Right lobe of liver (tissue), 6 donors: ENCODE measurements around the gene ZBTB12. TPM values are rescaled to one million over a fixed set of nuclear protein-coding genes. Genes with fewer than 3 reads are reported as not detected.

Source experiments
- ATAC-seq, 4 donors: fragments of 200-7000 bp; cut with Tn5 transposase; one replicate each; pipeline ENCODE4 v1.9.1; 2020; ENCODE audit warnings: mild to moderate bottlenecking in 4 of 4, moderate library complexity in 4 of 4
- DNase-seq, 3 donors: peaks; one replicate each; pipeline ENCODE4 v3.0.0-alpha.2; 2020
- H3K27ac ChIP-seq, 3 donors: fragments of 200-600 bp; one replicate each; pipeline ENCODE4 v1.8.0; 2022
- H3K27me3 ChIP-seq, 2 donors: fragments of 200-600 bp; one replicate each; pipeline ENCODE4 v1.8.0; 2022
- H3K36me3 ChIP-seq, 4 donors: fragments of 200-600 bp; sonication (generic) in 1 of 4; one replicate each; pipeline versions ENCODE4 v1.5.1 to v1.8.0; 2017 to 2022; ENCODE audit warnings: control low read depth in 1 of 4
- H3K4me1 ChIP-seq, 4 donors: fragments of 200-600 bp; sonication (generic) in 1 of 4; one replicate each; pipeline versions ENCODE4 v1.5.1 to v1.8.0; 2017 to 2022; ENCODE audit warnings: control low read depth in 1 of 4
- H3K4me3 ChIP-seq, 3 donors: fragments of 200-600 bp; one replicate each; pipeline ENCODE4 v1.8.0; 2022
- H3K9me3 ChIP-seq, 4 donors: fragments of 200-600 bp; sonication (generic) in 1 of 4; one replicate each; pipeline versions ENCODE4 v1.5.1 to v1.8.0; 2017 to 2022; ENCODE audit warnings: control low read depth in 1 of 4
- POLR2A ChIP-seq: fragments of 450-650 bp; IDR thresholded peaks from one replicate; pipeline ENCODE4 v1.6.1; 2017; ENCODE audit warnings: antibody characterized with exemption, mild to moderate bottlenecking
- WGBS: methylation state at CpG from one replicate; pipeline ENCODE4 v1.1.6; 2018; ENCODE audit warnings: low coverage, low lambda C conversion rate; ENCODE audit not compliant: insufficient coverage; ENCODE audit errors: missing lambda C conversion rate; 5-methylcytosine and 5-hydroxymethylcytosine counted together
- intact Hi-C, 2 donors: fragments of 100-400 bp; cut with DNase I; formaldehyde crosslinking; loops; one replicate each; pipeline versions ENCODE4 v1.11.2 to v1.14.1; 2022
- total RNA-seq, 6 experiments: library from RNA; depleted of rRNA in 2 of 6; stranded (reverse); fragments of >200 nt in 2 of 6; fragmentation: NEBNext Ultra II Directional in 3 of 6; extraction: Animal tissue kit (Norgen Biotek cat#: 25700) in 3 of 6; gene quantifications; one replicate each; pipeline versions ENCODE4 v1.1.0 to v1.2.4, GENCODE V29; 2016 to 2023
- TF ChIP-seq, protein P1 (sequence below), 4 donors: fragments of 200-600 bp in 3 of 4; fragments of 450-650 bp in 1 of 4; IDR thresholded peaks; one replicate each; pipeline versions ENCODE4 v1.5.1 to v1.8.0; 2016 to 2022; ENCODE audit warnings: antibody characterized with exemption in 4 of 4, mild to moderate bottlenecking in 2 of 4
- donor health status: DM: no; HTN: yes; CAD: no.
- donor health status: DM: no; HTN: no; CAD: no.
- donor health status: DM: no; HTN: no; CAD: no.
- donor health status: DM: no; HTN: yes; CAD: no.
- donor health status: DM: no; HTN: yes; CAD: no.

ZBTB12 gene
- total RNA-seq, 6 experiments from 2014 or later = 0.25 to 0.82 (median 0.51) TPM; not detected in 1

DNA sequence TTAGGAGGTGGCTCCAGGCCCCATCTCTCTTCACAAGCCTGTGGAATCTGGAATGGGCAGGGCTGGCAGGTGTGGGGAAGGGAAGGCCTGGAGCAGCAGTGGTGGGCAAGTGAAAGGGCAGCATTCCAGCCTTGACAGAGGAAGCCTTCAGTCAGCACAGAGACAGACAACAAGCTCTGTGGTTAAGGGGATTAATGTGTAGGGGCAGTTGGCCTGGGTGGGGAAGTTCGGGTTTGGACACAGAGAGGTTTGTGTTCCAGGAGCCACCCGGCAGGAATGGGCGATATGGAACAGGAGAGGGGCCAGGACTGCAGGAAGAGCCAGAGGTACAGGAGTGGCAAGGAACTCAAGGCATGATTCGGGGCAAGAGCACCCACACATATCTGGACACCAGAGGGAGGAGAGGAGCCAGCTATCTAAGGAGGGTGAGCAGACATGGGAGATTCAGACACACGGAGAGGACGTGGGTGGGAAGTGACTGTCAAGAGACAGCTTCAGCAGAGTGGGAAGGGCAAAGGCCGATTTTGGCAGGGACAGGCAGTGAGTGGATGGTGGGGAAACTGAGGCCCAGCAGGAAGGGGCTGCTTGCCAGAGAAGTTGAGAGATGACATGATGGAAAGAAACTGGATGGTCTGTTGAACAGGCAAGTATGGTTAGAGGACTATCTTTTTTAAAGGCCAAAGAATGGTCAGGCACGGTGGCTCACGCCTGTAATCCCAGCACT is 20.6 kb downstream of the ZBTB12 start:
- no peak overlapping the region for H3K4me3 ChIP-seq
- H3K9me3 ChIP-seq = no peaks in the 10 kb centered on the region
- TF ChIP-seq, protein P1, sequence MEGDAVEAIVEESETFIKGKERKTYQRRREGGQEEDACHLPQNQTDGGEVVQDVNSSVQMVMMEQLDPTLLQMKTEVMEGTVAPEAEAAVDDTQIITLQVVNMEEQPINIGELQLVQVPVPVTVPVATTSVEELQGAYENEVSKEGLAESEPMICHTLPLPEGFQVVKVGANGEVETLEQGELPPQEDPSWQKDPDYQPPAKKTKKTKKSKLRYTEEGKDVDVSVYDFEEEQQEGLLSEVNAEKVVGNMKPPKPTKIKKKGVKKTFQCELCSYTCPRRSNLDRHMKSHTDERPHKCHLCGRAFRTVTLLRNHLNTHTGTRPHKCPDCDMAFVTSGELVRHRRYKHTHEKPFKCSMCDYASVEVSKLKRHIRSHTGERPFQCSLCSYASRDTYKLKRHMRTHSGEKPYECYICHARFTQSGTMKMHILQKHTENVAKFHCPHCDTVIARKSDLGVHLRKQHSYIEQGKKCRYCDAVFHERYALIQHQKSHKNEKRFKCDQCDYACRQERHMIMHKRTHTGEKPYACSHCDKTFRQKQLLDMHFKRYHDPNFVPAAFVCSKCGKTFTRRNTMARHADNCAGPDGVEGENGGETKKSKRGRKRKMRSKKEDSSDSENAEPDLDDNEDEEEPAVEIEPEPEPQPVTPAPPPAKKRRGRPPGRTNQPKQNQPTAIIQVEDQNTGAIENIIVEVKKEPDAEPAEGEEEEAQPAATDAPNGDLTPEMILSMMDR (IDR thresholded peaks at IDR 0.05) = no peak
- TF ChIP-seq POLR2A = no peak
- no peak for ATAC-seq
- no peaks in the 10 kb centered on the region for H3K27me3 ChIP-seq
- DNase-seq = no peak
- no peak overlapping the region for H3K27ac ChIP-seq
- H3K36me3 ChIP-seq = peaks cover 0 to 37% (median 9%) of the 10 kb centered on the region in 4 donors
- intact Hi-C loops = no loop called here
- WGBS = 90% methylated on average over 9 of the region's 9 CpGs
- H3K4me1 ChIP-seq = no peaks in the 10 kb centered on the region

DNA sequence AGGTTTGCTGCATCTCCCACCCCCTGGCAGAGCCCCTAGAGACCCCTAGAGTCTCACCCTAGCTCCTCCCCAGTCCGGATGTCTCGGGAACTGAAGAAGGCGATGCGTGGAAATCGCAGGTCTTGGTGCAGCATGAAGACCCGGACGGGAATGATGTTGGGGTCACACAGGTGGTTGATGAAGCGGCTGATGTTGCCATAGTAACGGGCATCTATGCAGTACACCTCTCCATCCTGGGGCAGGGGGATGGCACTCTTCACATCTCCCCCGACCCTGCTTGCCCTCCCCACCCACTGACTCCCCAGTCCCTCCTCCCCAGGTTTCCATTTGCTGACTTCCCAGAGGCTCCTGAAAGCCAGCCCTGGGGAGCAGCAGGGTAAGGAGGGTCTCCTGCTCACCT is 21.3 kb downstream of the ZBTB12 start:
- 88% methylated on average over 8 of the region's 10 CpGs for WGBS
- TF ChIP-seq, protein P1 (IDR thresholded peaks at IDR 0.05) = no peak
- no peak for TF ChIP-seq POLR2A
- ATAC-seq (no peak), DNase-seq (no peak)
- peaks cover 0 to 31% (median 8%) of the 10 kb centered on the region in 4 donors for H3K36me3 ChIP-seq
- H3K4me1 ChIP-seq = no peaks in the 10 kb centered on the region
- no peaks in the 10 kb centered on the region for H3K27me3 ChIP-seq
- intact Hi-C loops = no loop called here
- no peak overlapping the region for H3K4me3 ChIP-seq
- H3K27ac ChIP-seq = no peak overlapping the region
- H3K9me3 ChIP-seq = no peaks in the 10 kb centered on the region

DNA sequence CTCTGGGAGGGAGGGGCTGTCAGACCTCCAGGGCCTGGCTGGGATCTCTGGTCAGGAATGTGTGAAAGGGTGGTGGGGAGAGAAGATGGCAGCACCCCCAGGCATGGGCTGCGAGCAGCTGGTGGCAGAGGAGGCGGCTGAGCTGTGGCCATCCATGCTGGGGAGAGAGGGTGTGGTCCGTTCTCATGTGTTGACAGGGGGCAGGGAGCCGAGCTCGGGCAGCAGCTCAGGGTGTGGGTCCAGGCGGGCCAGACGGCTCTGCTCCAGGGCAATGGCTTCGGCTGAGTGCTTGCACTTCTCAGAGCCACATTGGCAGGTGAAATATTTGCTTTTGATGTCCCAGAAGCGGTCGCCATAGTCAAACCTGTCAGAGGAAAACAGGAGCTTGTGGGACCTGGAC is 22.0 kb downstream of the ZBTB12 start:
- Histone ChIP-seq H3K27me3 (no peaks in the 10 kb centered on the region), H3K36me3 (peaks cover 0 to 24% (median 8%) of the 10 kb centered on the region in 4 donors), H3K4me1 (no peaks in the 10 kb centered on the region), H3K9me3 (no peaks in the 10 kb centered on the region), H3K27ac (no peak overlapping the region), H3K4me3 (no peak overlapping the region)
- intact Hi-C loops = loop anchor here in 1 of 2 donors (10.0 kb wide), 1 partner anchor 205 kb away; no protein-coding TSS in a partner anchor
- DNase-seq (no peak), ATAC-seq (no peak)
- TF ChIP-seq, protein P1 (IDR thresholded peaks at IDR 0.05) = no peak
- TF ChIP-seq POLR2A = no peak
- 92% methylated on average over 5 of the region's 10 CpGs for WGBS

DNA sequence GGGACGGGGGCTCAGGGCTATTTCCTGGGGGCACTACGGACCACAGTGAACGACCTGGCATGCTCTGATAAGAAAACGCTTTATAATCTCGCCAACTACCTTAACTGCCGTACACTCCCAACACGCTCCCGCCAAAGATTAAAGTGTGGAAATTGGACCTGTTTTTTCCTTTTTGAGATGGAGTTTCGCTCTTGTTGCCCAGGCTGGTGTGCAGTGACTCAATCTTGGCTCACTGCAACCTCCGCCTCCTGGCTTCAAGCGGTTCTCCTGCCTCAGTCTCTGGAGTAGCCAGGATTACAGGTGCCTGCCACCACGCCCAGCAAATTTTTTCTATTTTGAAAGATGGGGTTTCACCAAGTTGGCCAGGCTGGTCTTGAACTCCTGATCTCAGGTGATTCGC is 22.7 kb downstream of the ZBTB12 start:
- H3K27me3 ChIP-seq = no peaks in the 10 kb centered on the region
- TF ChIP-seq, protein P1 (IDR thresholded peaks at IDR 0.05) = no peak
- TF ChIP-seq POLR2A = no peak
- no peak overlapping the region for H3K4me3 ChIP-seq
- 82% methylated on average over 6 of the region's 13 CpGs for WGBS
- no peak overlapping the region for H3K27ac ChIP-seq
- intact Hi-C loops = loop anchor here in 1 of 2 donors (10.0 kb wide), 1 partner anchor 204 kb away; no protein-coding TSS in a partner anchor
- H3K36me3 ChIP-seq = peaks cover 0 to 19% (median 6%) of the 10 kb centered on the region in 4 donors
- H3K9me3 ChIP-seq = no peaks in the 10 kb centered on the region
- DNase-seq (no peak), ATAC-seq (no peak)
- H3K4me1 ChIP-seq = no peaks in the 10 kb centered on the region
